ENCODE measurements around the gene FGF14.

DNA sequence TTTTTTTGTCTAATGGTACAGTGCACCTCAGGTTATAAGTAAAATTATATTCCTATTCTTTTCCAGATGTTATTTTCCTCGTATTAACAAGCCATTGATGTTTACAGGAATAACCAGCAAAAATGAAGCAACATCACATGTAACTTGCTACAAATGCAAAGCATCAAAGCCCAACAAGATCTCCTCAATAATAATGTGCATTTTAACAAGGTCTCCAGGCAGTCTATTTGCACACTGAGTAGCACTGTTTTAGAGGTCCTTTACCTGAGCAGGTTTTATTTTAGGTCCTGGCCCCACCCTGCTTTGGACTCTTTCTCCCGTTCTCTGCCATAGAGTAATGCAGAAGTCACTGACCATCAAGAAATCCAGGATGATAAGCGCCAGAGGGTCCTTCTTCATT is 298.4 kb downstream of the FGF14 start:
- TF ChIP-seq POLR2AphosphoS5 (IDR thresholded peaks at IDR 0.05; ENCODE audit: low read depth, low read length) (no peak), POLR2A (IDR thresholded peaks at IDR 0.05; ENCODE audit: low read depth, low read length) (no peak)
